ES-I3 (cell line): ENCODE results near the gene C6orf132.

Source experiments
- H3K36me3 ChIP-seq: 2 replicates; pipeline ENCODE4 v1.6.1; 2013; ENCODE audit warnings: mild to moderate bottlenecking, low read length, control low read depth, moderate library complexity; ENCODE audit not compliant: insufficient read depth
- H3K4me1 ChIP-seq: 2 replicates; pipeline ENCODE4 v1.6.1; 2013; ENCODE audit warnings: mild to moderate bottlenecking, control low read depth, low read length; ENCODE audit not compliant: insufficient read depth
- H3K9ac ChIP-seq: 2 replicates; pipeline ENCODE4 v1.6.1; 2013; ENCODE audit warnings: low read depth, mild to moderate bottlenecking, low read length, moderate library complexity
- H3K9me3 ChIP-seq: 2 replicates; pipeline ENCODE4 v1.6.1; 2013; ENCODE audit warnings: mild to moderate bottlenecking, low read length, moderate library complexity; ENCODE audit not compliant: control insufficient read depth, insufficient read depth

C6orf132 gene, protein sequence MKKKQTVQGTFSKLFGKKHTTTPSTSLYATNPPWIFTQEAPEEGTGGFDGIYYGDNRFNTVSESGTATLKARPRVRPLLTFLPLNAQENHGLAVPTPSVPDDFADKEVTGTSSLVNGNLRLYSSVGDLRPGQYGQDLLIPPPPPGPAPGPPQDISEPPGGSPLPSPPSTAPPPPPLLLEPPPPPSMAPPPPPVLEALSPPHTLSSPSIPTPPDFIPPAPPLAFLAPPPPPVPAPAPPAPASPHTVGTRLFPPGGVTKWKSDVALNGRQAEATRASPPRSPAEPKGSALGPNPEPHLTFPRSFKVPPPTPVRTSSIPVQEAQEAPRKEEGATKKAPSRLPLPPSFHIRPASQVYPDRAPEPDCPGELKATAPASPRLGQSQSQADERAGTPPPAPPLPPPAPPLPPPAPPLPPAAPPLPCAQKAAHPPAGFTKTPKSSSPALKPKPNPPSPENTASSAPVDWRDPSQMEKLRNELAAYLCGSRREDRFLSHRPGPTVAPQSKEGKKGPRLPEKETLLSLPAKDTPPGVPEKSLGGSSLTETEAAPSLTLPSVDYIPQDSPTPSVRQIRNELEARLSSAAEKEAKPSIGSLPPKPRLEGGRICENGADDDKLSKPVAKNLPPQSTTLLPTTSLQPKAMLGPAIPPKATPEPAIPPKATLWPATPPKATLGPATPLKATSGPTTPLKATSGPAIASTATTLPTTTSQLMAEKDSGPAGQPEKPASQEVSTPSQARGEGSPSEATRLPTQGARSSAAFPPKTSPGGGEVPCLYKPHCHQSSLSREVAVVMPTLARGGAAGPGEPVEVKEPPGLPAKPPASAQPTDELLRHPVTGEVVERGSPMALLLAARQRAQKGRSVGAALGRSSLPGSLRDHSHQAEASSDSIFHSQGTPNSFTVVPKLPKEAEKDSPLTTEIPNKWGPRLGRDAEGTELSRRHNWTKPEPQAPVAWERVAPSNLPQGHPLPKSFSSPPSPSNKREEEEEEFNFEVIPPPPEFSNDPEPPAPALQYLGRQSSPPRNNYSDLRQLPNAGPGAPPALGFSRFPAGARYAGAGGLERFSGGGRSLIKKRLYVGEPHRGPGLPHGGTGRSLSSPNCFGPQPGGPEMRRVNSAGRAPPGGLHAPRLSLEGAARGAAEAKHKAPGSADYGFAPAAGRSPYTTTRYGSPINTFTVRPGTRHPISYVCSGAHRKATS

DNA sequence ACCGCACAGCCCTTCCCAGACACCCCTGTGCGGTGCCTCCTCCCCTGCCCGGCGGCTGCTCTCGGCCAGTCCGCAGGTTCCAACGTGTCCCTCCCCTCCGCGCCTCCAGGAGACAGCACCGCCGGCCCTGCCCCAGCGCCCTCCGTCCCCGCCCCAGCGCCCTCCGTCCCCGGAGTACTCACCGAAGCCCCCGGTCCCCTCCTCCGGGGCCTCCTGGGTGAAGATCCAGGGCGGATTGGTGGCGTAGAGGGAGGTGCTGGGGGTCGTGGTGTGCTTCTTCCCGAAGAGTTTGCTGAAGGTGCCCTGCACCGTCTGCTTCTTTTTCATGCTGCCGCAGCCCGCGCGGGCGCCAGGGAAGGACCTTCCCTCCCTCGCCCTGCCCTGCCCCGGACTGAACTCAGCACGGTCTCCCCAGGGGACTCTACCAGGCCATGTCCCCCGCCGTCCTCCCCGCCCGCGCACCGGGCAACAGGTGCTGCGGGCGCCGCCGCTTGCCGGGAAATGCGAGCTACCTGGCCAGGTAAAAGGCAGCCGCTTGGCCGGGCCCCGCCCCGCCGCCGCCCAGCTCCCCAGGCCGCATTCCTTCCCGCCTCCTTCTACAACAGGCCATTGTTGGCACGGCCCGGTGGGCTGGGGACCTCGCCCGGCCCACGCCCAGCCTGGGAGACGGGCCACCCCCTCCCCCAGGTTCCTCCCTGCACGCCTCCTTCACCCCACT is at the start of gene C6orf132:
Gene C6orf132, minus strand, starts transcription at position 503 of the 718 bp plus-strand sequence. Its CDS starts 176 bp downstream, at position 327.
- peak within 1 kb of the TSS; percentile 73 for H3K9ac ChIP-seq
- H3K9me3 ChIP-seq, result no peaks in the 10 kb centered on the region
- no peaks in the 10 kb centered on the region for H3K36me3 ChIP-seq
- H3K4me1 ChIP-seq, result peaks cover 30% of the 10 kb centered on the region

DNA sequence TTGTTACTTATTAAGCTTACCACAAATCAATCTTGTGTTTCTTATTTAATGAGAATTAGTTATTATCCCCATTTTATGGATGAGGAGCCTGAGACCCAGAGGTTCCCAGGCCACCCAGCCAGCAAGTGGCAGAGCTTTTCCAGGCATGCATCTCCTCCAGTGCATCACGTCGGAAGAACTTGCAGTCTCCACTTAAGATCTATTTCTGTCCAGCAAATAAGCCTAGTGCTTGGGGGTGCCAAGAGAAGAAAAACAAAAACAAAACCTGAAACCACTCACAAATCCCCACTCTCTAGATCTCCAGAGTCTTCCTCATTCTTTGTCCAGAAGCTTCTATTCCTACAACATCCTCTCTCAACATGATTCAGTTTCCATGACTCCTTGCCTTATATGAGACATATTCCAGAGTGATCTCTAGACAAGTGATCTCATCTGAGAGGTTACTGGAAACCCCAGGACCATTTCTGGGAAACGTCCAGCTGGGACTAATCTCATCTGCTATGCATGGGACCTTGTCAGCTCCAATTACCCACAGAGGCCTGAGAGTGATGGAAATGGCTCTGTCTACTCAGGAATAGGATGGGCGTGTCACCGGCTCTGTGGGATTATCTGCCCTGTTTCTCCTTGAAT is 48.2 kb upstream of the C6orf132 start:
- H3K9me3 ChIP-seq, result no peaks in the 10 kb centered on the region
- no peak overlapping the region for H3K9ac ChIP-seq
- H3K36me3 ChIP-seq, result no peaks in the 10 kb centered on the region
- H3K4me1 ChIP-seq, result peaks cover 13% of the 10 kb centered on the region; the same call in 1 of the 2 replicates

DNA sequence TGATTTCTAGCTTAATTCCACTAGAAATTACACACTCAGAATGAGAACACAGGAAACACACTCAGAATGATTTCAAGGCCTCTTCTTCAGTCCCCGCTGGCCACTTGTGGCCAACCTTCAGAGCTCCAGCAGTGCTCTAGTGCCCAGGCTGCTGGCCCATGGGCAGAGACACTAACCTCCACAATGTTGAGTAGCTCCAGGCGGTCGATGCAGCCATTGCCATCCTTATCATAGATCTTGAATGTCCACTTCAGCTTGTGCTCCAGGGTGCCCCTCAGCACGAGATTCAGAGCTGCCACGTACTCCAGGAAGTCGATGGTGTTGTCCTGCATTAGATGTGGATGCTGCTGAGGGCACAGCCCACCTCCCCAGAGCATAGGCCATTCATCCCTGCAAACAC is 46.0 kb upstream of the C6orf132 start:
- Histone ChIP-seq H3K36me3 (no peaks in the 10 kb centered on the region), H3K4me1 (peaks cover 5% of the 10 kb centered on the region; the same call in 1 of the 2 replicates), H3K9me3 (no peaks in the 10 kb centered on the region), H3K9ac (no peak overlapping the region)

DNA sequence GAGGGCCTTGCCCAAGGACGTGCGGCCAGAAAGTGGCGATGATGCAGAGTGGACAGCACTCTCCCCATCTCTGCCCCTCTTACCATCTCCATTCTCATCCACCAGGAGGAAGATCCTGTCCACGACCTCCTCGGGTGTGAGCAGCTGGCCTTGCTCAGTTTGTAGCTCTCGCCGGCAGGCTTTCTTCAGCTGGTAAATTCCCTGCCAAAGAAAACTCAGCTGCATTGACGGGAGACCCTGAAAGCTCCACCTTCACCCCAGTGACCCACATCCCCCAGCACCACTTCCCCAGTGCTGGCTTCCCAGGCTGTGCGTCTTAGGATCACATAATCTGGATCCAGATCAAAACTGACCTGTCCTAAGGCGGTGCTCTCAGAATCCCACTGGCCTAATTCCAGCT is 43.2 kb upstream of the C6orf132 start:
- Histone ChIP-seq H3K36me3 (no peaks in the 10 kb centered on the region), H3K9me3 (no peaks in the 10 kb centered on the region), H3K4me1 (0 out of 2 replicates have a peak, but pooled peaks cover 3% of the 10 kb centered on the region), H3K9ac (no peak overlapping the region)

DNA sequence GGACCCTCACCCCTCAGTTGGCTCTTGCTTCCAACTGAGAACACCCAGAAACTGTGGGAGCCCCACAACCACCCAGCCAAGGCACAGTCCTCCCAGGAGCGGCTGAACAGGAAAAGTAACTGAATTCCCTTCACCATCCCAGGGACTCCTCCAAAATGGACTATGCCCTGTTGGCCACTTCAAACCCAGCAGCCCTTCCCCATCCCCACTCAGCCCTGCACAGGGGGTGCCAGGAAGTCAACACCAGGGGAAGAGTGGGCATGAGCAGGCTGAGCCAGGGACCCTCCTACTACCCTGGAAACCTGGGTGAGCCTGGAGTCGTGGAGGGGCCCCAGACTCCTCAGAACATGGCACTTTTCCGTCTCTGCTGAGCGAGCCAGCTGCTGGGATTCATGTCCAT is 42.1 kb upstream of the C6orf132 start:
- 0 out of 2 replicates have a peak, but pooled peaks cover 3% of the 10 kb centered on the region for H3K4me1 ChIP-seq
- no peak overlapping the region for H3K9ac ChIP-seq
- no peaks in the 10 kb centered on the region for H3K36me3 ChIP-seq
- no peaks in the 10 kb centered on the region for H3K9me3 ChIP-seq

DNA sequence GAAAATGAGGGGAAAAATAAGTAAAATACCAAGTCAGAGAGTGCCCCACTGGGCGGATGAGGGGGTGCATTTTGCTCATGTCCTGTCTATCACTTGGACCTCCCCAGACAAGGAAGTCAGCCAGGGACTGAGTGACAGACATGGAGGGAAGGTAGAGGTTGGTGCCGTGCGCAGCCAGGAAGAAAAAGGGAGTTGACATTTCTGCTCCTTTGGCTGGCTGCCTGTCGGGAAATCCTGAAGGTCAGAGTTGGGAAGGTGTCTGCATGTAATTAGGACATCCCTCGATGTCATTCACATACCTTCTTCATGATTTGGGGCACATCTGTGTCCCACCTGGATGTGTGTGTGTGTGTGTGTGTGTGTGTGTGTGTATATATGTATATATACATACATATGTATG is 39.7 kb upstream of the C6orf132 start:
- Histone ChIP-seq H3K9me3 (no peaks in the 10 kb centered on the region), H3K4me1 (peaks cover 11% of the 10 kb centered on the region; the same call in 1 of the 2 replicates), H3K36me3 (no peaks in the 10 kb centered on the region), H3K9ac (no peak overlapping the region)

DNA sequence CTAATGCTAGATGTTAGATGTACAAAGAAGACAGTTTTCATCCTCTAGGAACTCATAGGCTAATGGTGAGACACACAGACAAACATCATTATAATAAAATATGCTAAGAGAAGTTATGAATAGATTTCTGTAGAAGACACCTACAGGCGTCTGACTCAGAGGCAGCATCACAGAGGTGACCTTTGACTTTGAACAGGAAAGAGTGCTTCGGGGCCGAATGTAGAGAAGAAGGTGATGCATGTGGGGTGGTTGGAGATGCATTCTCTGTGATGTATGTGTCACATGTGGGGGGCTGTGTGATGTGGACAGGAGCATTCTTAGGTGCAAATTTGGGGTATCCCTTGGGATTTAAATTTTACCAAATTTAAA is 37.5 kb upstream of the C6orf132 start:
- no peaks in the 10 kb centered on the region for H3K36me3 ChIP-seq
- H3K9ac ChIP-seq, result no peak overlapping the region
- H3K9me3 ChIP-seq, result no peaks in the 10 kb centered on the region
- peaks cover 12% of the 10 kb centered on the region; the same call in 1 of the 2 replicates for H3K4me1 ChIP-seq

DNA sequence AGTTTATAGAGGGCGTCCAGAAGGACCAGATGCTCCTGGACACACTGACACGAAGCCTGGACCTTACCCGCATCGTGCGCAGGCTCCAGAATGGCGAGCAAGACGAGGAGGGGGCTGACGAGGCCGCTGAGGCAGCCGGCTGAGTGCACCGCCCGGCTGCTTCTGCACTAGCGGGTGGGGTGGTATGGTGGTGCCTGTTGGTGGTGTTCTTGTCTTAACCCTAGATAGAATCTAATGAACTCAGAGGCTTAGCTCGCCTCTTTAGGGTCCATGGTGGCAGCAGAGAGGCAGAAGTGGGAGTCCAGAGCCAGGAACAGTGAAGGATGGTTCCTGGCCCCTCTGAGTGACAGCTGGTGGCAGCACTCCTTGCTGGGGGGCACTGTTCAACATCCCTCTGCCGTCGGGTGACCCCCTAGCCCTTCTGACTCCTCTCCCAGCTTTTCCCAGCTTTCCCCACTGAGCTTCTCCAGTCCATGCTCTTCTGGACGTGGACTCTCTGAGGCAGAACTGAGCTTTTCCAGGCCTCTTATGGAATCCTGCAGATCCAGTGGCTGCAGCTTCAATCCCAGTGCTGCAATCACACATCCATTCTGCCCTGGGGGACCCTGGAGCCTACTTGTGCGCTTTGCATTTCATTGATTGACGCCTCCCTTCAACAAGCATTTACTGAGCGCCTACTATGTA is 37.0 kb upstream of the C6orf132 start:
- Histone ChIP-seq H3K36me3 (no peaks in the 10 kb centered on the region), H3K4me1 (peaks cover 12% of the 10 kb centered on the region; the same call in 1 of the 2 replicates), H3K9ac (no peak overlapping the region), H3K9me3 (no peaks in the 10 kb centered on the region)

DNA sequence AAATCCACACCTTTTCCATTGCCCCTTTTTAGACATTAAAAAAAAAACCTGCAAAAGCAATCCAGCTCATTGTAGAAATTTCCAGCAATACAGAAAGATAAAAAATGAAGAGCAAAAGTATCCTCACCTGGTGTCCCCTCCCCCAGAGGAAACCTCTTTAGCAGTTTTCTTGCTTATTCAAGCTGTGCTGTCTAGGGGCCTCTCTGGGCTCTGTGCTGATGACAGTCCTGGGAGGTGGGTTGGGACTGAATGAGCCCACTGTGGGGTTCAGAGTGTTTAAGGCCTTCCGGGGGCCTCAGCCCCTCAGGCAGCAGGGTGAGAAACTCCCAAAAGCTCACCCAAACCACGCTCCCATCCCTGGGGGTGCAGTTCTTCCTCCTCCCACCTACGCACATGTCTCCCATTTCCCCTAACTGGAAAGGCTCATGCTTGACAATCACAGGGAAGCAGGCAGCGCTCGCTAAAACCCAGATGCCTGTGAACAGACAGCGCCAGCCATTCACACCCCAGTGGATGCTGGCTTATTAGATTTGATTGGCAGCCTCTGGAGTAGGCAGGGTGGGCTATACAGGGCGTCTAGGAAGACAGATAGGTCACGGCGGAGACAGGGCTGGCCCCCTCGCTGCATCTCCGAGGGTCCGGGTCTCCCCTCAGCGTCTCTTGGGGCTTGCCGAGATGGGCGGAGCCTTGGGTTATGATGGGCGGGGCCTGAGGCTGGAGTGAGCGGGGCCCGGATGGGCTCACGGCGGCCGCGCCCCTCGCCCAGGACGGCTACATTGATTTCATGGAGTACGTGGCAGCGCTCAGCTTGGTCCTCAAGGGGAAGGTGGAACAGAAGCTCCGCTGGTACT is 35.3 kb upstream of the C6orf132 start:
- H3K4me1 ChIP-seq, result peaks cover 12% of the 10 kb centered on the region; the same call in 1 of the 2 replicates
- no peaks in the 10 kb centered on the region for H3K36me3 ChIP-seq
- H3K9ac ChIP-seq, result peak overlapping the region; percentile 60
- no peaks in the 10 kb centered on the region for H3K9me3 ChIP-seq

DNA sequence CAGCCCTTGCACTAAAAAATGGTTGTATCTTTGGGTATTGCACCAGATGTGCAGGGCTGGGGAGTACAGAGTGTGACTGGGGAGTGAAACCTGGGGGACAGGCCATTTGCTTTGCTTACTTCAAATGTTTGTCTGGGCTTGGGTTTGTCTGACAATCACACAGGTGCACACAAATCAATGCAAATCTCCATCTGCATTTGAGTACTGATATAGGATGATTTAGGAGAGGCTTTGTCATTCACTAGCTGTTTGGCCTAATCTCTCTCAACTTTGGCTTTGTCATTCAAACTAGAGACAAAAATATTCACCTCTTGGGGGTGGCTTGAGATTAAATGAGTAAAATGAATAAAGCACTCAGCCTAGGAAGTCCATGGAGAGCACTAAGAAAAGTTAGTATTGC is 34.6 kb upstream of the C6orf132 start:
- no peaks in the 10 kb centered on the region for H3K36me3 ChIP-seq
- no peak overlapping the region for H3K9ac ChIP-seq
- H3K4me1 ChIP-seq, result peaks cover 12% of the 10 kb centered on the region; the same call in 1 of the 2 replicates
- H3K9me3 ChIP-seq, result no peaks in the 10 kb centered on the region

DNA sequence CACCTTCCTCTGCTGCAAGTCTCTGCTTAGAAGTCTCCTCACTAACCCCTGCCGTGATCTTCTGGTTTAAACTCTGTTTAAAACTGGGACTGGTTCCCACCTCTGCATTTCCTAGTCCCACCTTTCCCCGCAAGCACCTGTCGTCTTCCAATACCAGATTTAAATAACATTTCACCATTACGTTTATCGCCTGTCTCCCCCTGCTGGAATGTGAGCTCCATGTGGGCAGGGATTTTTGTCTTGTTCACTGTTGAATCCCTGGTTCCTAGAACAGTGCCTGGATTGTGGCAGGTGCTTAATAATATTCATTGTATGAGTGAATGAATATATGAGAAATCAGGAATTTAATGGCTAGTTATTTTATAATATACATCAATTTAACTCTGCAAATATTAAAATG is 33.4 kb upstream of the C6orf132 start:
- Histone ChIP-seq H3K9me3 (no peaks in the 10 kb centered on the region), H3K4me1 (peaks cover 12% of the 10 kb centered on the region; the same call in 1 of the 2 replicates), H3K36me3 (no peaks in the 10 kb centered on the region), H3K9ac (no peak overlapping the region)

DNA sequence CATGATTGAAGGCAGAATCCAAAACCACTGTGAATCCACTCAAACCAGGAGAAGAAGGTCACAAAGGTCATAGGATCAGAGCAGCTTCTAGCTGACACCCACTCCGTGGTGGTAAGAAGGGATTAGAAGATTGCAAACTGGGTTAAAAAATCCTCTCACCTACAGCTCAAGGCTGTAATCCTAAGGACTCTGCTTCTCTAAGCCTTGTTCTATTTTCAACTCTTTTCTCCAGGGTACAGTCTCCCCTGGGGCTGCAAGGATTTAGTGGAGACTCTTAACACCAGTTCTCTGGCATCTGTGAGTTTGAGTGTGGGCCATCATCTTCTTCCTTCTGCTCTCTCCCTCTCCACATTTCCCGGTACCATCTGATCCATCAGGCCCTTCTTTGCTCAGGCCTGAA is 30.7 kb upstream of the C6orf132 start, which contains the start of gene GUCA1A:
Gene GUCA1A, plus strand, starts transcription at position 264 of the 400 bp plus-strand sequence. CDS start 250 bp downstream, outside the sequence.
- 0 out of 2 replicates have a peak, but pooled peaks cover 7% of the 10 kb centered on the region for H3K4me1 ChIP-seq
- H3K9me3 ChIP-seq, result no peaks in the 10 kb centered on the region
- no peaks in the 10 kb centered on the region for H3K36me3 ChIP-seq
- H3K9ac ChIP-seq, result no peak within 1 kb of the TSS
